C1 segment of cervical spinal cord (tissue), 14 donors: Measurements from ENCODE around the gene CCL21.

Experiments used
- DNase-seq, 14 donors: peaks; one replicate each; lab custom pipeline; 2025; lab: John Stamatoyannopoulos, UW

The CCL21 gene

GRCh38 chr9:34709196-34709978 lies 549 bp downstream of the CCL21 start:
- DNase-seq, result no peak

GRCh38 chr9:34707130-34707529 lies 2.8 kb downstream of the CCL21 start:
- no peak for DNase-seq

DNA sequence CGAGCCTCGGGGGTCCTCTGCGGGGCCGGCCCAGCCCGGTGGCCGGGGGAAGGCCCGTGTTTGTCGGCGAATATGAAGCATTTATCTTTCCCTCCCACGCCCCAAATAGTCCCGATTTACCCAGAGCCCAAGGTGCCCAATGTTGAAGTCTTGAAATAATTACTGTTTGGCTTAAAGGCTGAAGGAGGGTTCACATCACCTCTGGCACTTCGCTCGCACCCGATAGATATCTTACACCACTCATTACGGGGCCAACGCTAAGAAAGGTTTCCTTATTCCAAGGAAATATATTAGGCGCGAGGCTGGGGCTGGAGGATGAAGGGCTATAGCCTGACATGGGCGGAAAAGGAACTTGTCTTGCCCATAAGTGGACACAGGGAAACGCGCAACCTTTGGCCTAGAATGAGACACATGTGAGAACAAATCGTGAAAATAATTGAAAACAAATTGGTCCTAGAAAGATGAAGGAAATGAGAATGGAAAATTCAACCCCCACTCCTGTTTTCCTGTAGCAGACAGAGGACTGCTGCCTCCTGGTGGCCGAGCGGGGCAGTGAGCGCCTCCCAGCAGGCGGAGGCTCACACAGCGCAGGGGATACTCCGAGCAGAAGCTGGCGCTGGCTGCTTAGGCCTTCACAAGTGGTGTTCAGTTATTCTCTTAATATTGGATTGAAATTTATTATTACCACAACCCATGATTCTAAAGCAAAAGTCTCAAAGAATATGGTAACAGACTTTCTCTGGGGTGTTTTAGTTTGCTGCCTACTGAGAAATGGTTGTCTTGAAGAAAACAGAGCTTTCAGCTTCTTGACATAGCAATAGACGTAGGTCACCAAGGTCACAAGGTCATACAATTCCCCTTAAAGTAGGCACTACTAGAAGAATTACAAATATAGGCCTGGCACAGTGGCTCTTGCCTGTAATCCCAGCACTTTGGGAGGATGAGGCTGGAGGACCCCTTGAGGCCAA lies 7.9 kb downstream of the CCL21 start:
- DNase-seq, result peak in 13 of 14 donors; percentile 2 to 78 (median 67)

DNA sequence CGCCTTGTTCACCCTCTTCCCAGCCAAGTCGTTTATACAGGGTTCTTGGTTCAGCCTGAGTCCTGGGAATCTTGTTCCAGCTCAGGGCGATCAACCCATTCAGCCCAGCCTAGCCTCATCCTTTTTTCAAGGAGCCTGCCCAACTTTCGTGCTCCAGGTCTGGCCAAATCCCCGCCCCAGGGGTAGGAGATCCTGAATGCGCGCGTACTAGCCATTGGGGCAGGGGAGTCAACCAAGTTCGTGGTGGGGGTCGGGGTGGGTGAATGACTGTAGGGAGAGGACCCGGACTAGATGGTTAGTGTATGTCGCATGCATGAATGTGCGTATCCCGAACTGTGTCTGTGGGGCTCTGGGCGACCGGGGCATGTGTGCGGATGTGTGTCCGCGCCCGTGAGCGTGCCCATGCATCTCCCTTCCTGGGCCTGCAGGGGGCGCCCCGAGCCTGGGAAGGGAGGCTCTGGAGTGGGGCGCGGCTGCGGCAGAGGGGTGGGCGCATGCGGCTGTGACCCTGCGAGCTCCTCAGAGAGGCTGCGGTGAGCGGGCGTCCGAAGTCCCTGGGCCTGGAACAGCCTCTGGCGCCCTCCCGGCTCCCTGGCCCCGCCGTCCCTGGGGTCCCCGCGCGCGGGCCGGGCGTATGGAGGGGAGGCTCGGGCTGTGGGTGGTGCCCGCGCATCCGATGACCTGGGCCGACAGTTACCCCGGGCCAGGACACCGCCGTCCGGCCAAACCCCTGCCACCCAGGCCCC lies 8.7 kb downstream of the CCL21 start:
- peak in 12 of 14 donors; percentile 3 to 72 (median 35) for DNase-seq

DNA sequence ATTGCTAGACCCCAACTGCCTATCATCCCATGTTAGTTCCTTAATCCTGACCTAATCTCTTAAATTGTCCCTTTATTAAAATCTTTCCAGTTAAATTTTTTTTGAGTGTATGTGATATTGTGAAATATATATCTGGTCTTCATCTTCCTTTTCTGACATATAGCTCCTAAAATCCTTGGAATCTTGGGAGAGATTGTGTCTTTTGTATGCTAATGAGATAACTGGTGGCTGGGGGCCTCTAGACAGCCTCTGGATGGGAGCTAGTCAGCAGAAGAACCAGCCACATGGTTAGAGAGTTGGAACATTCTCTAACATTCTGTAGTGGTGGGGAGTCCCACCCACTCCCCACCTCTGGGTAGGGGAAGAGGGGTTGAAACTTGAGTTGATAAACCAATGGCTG lies 15.1 kb downstream of the CCL21 start:
- DNase-seq, result no peak

- no peak for DNase-seq
Observed at GRCh38 chr9:34693560-34693959, 16.4 kb downstream of the CCL21 start.

DNA sequence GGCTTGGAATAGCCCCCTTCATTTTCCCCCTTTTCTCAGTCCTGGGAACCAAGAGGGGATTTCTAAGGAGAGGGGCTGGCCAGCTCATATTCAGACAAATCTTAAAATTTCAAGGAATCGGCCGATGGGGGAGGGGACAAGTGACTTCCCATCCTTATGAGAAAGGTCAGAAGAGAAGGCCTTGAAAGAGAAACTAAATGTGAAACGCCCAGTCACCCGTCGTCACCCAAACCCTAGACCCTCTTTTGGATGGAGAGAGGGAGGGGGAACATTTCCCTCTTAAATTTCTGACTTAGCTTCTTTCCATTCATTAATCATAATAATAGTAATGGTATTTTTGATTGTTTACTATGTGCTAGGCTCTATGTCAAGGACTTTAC lies 18.0 kb downstream of the CCL21 start:
- no peak for DNase-seq

DNA sequence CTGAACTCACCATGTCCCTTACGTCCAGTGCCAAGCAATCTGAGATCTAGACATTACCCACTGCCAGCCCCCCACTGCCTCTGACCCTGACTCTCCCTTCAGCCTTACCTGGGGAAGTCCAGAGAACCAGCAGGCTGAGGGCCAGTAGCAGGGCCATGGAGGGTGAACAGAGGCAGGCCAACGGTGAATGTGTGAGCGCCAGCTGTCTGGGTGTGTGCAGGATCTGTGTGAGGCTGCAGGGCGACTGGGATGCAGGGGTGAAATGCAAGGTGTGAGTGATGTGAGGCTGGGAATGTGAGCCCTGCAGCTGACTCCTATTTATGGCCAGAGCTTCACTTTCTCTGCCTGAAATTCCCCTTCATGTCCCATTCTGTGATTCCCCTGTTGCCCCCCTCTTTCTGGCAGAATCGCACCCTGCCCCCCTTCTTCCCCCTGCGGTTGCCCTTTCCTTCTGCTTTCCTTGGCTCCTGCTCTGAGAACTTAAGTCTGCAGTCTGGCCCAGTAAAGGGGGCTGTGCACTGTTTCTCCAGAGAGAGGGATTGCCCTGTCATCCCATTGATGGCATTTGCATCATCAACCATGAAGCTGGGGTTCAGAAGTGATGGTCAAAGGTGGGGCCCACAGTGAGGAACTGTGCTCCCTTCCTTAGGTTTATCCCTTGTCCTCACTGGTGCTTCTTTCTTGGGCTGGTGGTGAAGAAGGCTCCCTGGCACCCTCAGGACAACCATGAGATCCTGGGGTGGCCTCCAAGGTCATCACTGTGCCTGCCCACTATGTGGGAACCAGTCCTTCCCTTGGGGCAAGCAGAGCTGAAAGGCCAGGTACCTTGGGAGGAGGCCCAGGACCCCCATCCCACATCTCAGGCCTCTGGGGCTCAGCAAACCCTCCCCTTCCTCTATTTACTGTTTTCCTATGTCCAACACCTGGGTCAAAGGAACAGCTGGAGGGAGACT lies 18.7 kb downstream of the CCL21 start, which contains the start of gene CCL19:
Gene CCL19 (minus strand): TSS at position 294 of the 953 bp plus-strand sequence. CDS start 137 bp downstream, at position 157.
- DNase-seq, result peak in 2 of 14 donors; percentile 6 to 11

GRCh38 chr9:34689512-34689911 lies 20.4 kb downstream of the CCL21 start:
- no peak for DNase-seq

- no peak for DNase-seq
Observed at GRCh38 chr9:34689116-34689470, 20.8 kb downstream of the CCL21 start.

DNA sequence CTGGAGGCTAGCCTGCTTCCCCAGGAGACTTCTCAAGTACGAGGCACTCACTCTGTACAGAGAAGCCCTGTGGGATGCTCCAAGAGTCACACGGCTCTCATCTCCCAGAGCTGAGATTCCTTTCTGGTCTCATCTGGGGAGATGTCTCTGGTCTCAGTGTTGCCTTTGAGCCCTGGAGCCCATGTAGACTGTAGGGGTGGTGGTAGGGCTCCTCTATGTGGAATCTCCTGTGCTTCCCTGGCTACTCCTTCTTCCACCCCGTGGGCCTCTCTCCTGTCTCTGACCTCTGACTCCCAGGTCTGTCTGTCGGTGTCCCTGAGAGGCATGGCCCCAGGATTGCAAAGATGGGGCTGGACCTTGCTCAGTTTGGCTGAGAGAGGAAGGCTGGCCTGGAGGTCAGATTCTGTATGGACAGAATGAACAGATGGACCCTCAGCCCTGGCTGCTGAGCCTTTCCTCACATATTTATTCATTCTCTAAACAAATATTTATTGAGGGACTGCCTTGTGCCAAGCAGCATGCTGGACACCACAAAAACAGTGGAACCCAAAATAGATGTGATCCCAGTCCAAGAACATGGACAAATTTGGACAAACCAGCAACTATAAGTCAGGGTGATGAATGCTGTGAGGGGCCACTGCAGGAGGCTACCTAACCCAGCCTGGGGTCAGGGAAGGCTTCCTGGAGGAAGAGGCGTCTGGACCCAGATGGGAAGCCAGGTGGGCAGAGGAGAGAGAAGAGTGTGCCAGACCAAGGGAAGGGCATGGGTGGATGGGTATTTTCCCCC lies 21.4 kb downstream of the CCL21 start:
- DNase-seq, result no peak

GRCh38 chr9:34687276-34688030 lies 22.5 kb downstream of the CCL21 start:
- DNase-seq, result no peak

DNA sequence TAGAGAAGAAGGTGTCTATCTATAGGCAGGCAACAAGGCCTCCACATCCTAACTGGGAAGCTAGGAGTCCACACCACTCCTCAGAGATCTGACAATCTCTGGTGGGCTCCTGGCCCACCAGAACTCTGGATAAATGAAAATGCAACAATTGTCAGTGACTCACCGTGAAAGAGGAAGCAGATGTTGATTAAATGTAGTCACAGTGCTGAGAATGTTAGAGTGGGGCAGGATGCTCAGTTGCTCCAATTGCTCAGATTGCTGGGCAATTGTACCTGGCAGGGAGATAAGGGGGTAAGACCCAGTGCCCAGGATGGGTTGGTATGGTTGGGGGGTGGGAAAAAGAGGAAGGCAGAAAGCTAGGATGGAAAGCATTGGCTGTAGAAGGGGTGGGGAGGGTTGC lies 23.2 kb downstream of the CCL21 start:
- DNase-seq, result no peak

GRCh38 chr9:34686231-34686630 lies 23.7 kb downstream of the CCL21 start:
- DNase-seq, result no peak

DNA sequence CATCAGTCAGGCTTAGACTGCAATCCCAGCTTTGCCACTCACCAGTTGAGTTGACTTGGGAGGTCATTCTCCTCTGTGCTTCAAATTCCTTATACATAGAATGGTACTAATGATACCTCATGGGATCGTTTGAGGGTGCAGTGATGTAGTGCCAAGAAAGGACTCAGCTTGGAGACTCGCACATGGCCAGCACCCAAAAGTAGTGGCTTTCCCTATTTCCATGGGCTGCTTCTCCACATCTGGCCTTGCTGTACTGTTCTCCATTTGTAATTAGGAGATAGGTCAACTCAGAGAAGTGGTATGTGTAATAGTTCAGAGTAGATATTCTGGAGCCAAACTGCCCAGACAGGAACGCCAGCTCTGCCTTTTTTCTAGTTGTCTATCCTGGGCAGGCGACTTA lies 24.3 kb downstream of the CCL21 start:
- no peak for DNase-seq

DNA sequence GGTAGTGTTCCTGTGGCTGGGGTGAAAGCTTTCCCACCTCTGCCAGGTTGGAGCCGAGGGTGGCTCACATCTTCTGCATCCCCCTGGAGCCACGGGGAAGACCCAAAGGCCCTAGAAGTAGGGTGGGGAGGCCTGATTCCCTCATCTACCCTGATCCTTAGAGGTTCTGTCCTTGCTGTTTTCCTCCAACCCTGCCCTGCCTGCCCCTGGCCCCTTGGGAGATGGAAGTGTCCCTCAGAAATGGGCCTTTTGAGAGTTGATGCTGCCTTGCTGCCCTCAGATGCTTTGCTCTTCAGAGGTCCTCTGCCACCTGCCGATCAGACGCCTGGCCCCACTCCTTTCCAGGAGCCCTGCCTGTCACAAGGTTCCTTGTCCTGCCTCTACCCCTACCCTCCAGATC lies 25.1 kb downstream of the CCL21 start:
- DNase-seq, result no peak

DNA sequence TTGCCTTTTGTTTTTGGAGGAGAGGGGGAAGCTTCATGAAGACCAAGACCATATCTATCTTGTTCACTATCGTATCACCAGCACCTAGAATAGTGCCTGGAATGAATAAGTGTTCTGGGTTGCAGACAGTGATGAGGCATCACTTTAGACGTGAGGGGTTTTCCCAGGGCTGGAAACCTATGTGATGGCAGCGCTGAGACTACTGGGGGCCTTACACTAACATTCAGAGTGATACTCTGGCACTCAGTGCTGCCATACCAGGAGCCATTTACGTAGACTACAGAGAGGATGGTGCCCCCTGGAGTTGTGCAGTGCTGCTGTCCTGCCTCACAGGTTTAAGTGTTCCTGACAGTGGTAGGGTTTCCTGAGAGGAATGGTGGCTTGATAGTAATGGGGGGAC lies 25.8 kb downstream of the CCL21 start:
- no peak for DNase-seq

DNA sequence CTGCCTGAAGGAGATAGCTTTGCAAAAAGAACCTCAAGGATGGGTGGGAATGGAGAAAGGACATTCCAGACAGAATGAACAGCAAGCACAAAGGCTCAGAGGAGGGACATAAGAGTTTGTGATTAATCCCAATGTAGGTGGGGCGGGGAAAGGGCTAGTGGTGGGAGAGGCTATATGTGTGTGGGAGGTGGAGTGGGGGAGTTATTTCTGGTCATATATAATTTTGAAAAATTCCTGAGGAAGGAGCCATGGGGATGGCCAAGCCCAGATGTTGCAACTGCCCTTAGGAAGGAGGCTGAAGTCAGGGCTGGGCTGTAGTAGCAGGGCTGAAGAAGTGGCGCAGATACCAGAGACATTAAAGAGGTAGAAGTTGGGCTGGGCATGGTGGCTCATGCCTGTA lies 34.1 kb downstream of the CCL21 start:
- no peak for DNase-seq

DNA sequence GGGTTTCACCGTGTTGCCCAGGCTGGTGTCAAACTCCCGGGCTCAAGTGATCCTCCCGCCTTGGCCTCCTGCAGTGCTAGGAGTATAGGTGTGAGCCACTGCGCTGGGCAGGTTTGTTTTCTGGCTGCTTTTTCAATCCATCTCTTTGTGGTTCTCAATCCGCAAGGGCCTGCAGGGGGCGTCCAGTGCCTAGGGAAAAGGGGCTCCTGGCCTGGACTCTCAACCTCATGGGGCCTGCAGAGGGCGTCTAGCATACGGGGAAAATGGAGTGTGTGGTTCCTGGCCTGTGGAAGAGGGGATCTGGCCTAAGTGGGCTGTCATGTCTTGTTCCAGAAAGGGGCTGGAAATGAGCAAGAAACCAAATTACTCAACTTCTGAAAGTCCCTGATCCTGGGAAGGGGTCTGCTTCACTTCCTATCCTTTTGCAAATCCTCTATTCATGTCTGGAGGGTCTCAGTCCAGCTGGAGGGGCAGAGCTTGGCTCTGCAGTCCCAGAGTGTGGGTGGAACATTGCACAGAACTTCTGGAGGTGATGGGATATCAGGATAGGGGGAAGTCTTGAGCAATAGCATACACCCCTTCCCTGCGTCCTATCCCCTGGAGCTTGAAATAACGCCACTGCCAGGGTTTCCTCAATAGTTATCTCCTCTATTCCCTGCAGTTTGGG lies 34.8 kb downstream of the CCL21 start:
- DNase-seq, result peak in 4 of 14 donors; percentile 2 to 29 (median 10)
